RKO (cell line): Measurements from ENCODE around the gene IL36RN.
"Not testable (repeated sequence)": the region's sequence is repeated elsewhere in the genome, so short reads cannot be mapped to it uniquely, and the experiment has no call there.

Experiments used
- DNase-seq: peaks from one replicate; pipeline ENCODE4 v3.0.0-alpha.2; 2016; ENCODE audit warnings: low spot score

Gene IL36RN

GRCh38 chr2:113075030-113075429 is 16.0 kb downstream of the IL36RN start:
- DNase-seq: no peak

GRCh38 chr2:113075600-113075999 is 16.6 kb downstream of the IL36RN start:
- no peak for DNase-seq

GRCh38 chr2:113076954-113077669 is 18.1 kb downstream of the IL36RN start:
- DNase-seq: no peak

DNA sequence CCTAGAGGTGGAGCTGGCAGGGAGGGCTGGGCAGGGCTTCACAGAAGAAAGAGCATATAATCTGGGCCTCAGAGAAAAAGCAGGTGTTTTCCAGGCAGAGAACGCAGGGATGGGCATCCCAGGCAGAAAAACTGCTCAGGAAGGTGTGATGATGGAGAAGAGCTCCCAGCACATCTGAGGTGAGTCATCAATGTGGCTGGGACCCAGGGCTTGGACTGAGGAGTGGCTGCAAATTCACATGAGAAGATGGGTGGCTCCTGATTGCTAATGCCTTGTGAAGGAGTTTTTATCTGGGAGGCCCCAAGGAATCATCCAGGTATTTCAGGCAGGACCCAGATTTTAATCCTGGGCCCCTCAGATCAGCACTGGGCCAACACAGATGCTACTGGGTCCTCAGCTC is 18.9 kb downstream of the IL36RN start:
- no peak for DNase-seq

GRCh38 chr2:113078350-113078839 is 19.4 kb downstream of the IL36RN start:
- peak; percentile 38 for DNase-seq

DNA sequence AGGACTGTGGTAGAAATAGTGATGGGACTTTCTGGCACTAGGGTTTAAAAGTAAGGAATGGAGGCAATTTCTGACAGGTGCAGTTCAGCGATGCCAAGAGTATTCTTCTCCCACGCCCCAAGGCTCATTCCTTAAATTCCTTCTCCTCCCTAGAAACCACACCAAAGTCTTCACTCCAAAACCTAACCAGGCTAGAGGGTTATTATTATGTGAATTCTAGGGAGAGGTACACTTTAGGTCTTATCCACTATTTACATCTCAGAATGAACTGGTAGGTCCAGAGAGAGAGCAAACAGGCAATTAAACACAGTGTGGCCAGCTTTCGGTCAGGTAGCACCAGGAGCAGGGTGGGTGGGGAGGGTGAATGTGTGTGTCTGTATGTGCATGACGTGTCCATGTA is 20.1 kb downstream of the IL36RN start:
- DNase-seq: no peak

DNA sequence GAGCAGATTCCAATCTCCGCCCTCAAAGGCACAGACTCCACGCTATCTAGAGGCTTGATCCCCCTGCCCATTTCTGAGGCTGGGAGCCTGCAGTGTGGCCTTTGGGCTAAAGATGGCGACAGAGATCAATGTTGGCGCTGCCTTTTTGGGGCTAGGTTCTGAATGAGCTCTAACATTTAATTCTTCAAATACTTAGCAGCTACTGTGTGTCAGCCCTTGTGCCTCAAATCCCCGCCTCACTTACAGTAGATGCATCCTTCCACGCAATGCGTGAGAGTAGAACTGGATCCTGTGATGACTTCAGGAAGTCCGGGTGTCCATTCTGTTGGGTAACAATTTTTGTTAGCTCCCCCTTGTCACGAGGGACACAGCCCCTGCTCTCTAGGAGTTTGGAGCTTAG is 21.1 kb downstream of the IL36RN start:
- peak; percentile 25 for DNase-seq

GRCh38 chr2:113081488-113082210 is 22.7 kb downstream of the IL36RN start:
- no peak for DNase-seq

- peak; percentile 13 for DNase-seq
Measured at GRCh38 chr2:113083296-113083695, 24.3 kb downstream of the IL36RN start.

DNA sequence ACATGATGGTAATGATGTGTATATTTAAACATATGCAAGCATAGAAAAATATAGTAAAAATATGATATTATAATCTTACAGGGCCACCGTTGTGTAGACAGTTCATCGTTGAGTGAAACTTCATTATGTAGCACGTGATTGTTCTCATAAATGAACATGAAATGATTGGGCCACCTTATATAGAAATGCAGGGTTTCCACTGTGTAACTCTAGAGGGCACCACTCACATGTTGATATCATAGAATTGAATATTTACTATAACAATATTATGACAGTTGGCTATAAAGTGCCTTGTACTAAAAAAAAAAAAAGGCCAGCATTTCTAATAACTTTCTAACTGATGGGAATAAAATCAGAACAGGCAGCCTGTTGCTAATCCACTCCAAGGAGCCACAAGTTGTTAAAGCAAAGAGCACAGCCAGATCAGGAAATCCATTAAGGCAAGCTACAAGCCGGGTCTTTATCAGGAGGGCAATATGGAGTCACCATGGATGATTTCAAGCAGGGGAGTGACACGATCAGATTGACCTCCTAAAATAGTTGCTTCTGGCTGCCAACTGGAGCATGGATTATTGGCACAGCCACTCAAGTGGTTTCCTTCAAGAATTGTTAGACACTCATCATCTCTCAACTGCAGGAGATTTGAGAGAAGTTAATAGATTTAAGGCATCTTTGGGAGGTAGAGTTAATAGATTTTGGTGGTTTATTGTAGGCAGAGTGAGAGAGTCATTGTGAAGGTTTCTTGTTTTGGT is 25.4 kb downstream of the IL36RN start:
- DNase-seq: peak; percentile 28

DNA sequence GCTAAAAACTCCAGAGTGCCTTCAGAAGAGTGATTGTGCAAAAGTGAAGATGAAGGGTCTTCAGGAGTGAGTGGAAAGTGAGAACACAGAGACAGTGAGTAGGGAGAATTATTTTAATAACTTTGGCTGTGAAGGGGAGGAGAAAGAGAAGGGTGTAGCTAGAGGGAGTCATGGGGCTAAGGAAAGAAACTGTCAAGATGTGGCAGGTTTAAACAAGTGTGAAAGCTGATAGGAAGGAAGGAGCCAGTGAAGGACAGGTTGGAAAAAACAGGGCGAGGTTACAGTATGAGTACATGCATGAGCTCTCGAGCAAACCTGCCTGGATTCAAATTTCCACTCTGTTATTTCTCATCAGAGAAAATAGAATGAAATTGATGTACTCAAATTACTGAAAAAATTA is 26.5 kb downstream of the IL36RN start:
- no peak for DNase-seq

DNA sequence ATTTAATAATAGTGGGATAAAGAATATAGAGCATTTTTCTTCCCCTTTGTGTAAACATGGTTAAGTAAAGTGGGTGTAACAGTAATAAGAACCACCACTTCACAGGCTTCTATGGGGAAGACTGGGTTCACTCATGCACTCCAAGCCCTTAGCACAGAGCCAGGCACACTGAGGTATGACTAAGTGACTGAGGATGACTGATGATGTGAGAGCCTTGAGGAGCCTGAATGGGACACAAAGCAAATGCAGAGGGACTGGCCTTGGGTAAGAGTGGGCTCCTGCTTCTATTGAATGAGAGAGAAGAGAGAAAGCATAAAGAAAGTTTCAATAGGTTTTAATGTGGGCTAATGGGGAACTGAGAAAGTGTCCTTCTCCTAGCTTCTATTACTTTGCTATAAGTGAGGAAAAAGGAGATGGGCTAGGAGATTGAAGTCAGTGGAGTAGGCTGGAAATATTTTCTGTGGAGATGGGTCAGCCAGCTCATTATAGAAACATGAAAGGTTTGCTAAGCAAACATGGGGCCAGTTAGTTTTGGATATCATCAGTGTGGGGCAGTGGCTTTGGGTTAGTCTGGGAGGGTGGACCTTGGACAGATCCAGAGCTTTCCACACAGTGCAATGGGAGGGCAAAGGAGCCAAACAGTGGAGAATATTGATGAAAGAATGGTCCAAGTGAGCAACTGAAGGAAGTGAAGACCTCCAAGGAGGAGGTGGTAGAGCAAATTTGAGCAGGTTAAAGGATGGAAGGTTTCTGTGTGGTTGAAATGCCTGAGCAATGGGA is 29.4 kb downstream of the IL36RN start:
- no peak for DNase-seq

- no peak for DNase-seq
Measured at GRCh38 chr2:113089916-113090315, 30.9 kb downstream of the IL36RN start.

DNA sequence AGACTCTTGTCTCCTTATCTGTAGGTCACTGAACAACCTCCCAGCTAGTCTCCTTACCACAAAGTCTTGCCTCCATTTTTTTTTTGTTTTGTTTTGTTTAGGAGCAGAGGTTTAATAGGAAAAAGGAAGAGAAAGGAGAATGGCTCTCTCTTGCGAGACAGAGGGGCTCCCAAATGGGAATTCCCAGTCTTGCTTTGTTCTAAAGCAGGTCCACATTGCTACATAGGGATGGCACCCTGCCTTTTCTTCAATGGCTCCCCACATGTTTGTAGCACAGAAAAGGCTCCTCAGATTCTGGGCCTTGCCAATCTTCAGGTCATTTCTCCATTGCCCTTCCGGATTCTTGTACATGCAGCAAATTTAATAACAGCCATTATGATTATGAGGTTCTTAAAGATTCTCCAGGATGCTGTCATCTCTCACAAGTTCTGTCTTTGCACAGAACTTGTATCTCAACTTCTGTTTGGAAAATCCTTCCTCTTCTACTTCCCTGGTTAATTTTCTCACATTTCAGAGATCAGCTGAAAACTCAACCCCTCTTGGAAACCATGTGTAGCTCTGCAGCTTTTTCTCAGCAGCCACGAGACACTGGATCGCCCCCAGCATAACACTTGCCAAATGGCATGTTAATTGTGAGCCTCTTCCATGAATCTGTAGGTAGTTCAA is 32.4 kb downstream of the IL36RN start:
- no peak for DNase-seq

DNA sequence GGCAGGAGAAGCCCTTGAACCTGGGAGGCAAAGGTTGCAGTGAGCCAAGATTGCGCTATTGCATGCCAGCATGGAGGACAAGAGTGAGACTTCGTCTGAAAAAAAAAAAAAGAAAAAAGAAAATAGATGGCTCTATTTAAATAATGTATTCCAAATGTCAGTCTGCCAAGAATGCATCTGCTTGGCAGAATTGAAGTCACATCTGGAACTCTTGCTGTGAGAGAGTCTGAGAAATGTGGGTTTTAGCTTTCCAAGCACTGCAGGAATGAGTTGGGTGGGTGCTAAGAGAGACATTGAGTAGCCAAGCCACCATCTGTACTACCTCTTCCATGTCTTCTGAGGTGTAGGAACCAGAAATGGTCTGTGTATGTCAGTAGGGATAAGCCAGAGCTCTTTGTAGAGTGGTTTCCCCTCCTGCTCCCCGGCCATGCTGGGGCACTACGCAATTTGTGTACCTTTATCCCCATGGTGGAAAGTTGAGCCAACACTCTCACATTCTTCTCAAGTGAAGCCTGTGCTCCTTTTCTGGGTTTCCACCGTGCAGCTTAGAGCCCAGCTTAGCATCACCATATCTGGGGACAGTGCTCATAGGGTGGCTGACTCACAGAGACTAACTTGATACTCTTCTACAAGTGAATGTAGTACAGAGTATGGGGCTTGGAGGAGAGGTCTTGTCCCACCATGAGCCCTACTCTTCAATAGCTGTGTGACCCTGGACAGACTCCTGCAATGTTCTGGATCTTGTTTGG is 34.0 kb downstream of the IL36RN start:
- no peak for DNase-seq

- no peak for DNase-seq
Measured at GRCh38 chr2:113093613-113093977, 34.6 kb downstream of the IL36RN start.

DNA sequence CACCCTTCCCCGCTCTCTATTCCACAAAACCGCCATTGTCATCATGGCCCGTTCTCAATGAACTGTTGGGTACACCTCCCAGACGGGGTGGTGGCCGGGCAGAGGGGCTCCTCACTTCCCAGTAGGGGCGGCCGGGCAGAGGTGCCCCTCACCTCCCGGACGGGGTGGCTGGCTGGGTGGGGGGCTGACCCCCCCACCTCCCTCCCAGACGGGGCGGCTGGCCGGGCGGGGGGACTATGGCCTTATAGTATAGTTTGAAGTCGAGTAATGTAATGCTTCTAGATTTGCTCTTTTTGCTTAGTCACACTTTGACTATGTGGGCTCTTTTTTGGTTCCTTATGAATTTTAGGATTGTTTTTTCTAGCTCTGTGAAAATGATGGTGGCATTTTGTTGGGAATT is 37.3 kb downstream of the IL36RN start:
- DNase-seq: not testable (repeated sequence)

- not testable (repeated sequence) for DNase-seq
Measured at GRCh38 chr2:113096842-113097618, 38.0 kb downstream of the IL36RN start.

- no peak for DNase-seq
Measured at GRCh38 chr2:113098041-113098440, 39.0 kb downstream of the IL36RN start.

DNA sequence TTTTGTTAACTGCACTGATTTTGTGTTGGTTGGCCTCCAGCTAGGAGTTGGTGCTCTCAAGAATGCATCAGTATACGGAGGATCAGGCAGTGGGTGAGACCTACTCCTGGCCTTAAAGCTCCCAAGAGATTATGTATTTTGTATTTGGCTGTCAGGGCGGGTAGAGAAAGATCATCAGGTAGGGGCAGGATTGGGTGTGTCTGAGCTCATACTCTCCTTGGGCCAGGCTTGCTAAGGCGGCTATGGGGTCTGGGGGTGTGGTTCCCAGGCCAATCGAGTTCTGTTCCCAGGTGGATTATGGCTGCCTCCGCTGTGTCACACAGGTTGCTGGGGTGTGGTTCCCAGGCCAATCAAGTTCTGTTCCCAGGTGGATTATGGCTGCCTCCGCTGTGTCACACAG is 39.5 kb downstream of the IL36RN start:
- DNase-seq: no peak
